GM13976 (cell line): Measurements from ENCODE around the gene MUC13.
"Not testable (repeated sequence)": the region's sequence is repeated elsewhere in the genome, so short reads cannot be mapped to it uniquely, and the experiment has no call there.

Experiments used
- DNase-seq: peaks from one replicate; pipeline ENCODE4 v3.0.0; 2012; ENCODE audit warnings: low spot score
- CTCF ChIP-seq: IDR thresholded peaks from 2 replicates; pipeline ENCODE4 v1.5.1; 2012; ENCODE audit warnings: borderline replicate concordance, mild to moderate bottlenecking; ENCODE audit not compliant: insufficient read depth; ENCODE audit errors: extremely low read depth, missing control alignments, control extremely low read depth
- in situ Hi-C: fragments of 300-500 bp; cut with MboI; formaldehyde crosslinking; loops from one replicate; pipeline ENCODE4 v1.12.0; 2022; ENCODE audit warnings: low sequenced_read_pairs, mixed read lengths, inconsistent platforms; ENCODE audit not compliant: unreplicated experiment

The MUC13 gene

GRCh38 chr3:124964387-124964786, 29.8 kb upstream of the MUC13 start:
- TF ChIP-seq CTCF = no peak
- no peak for DNase-seq
- in situ Hi-C loops = no loop called here

GRCh38 chr3:124963755-124964154, 29.2 kb upstream of the MUC13 start:
- TF ChIP-seq CTCF = no peak
- in situ Hi-C loops = no loop called here
- no peak for DNase-seq

- DNase-seq = no peak
- in situ Hi-C loops = no loop called here
- no peak for TF ChIP-seq CTCF
Measured at GRCh38 chr3:124962403-124962940, 27.9 kb upstream of the MUC13 start.

GRCh38 chr3:124960698-124961097, 26.1 kb upstream of the MUC13 start:
- DNase-seq = no peak
- in situ Hi-C loops = no loop called here
- TF ChIP-seq CTCF = no peak

GRCh38 chr3:124960105-124960504, 25.6 kb upstream of the MUC13 start:
- no peak for TF ChIP-seq CTCF
- in situ Hi-C loops = no loop called here
- DNase-seq = no peak

- in situ Hi-C loops, DNase-seq: not testable (repeated sequence)
Measured at GRCh38 chr3:124957951-124958350, 23.4 kb upstream of the MUC13 start.

GRCh38 chr3:124952282-124952855, 17.8 kb upstream of the MUC13 start:
- no peak for TF ChIP-seq CTCF
- in situ Hi-C loops = no loop called here
- no peak for DNase-seq
